ENCODE data around the gene STRIP2.
"Not testable (repeated sequence)": the region's sequence is repeated elsewhere in the genome, so short reads cannot be mapped to it uniquely, and the experiment has no call there.

STRIP2 gene

GRCh38 chr7:129456421-129456820 lies 22.2 kb downstream of the STRIP2 start:
- DNase-seq (ENCODE audit: low spot score) = no peak

- DNase-seq (ENCODE audit: low spot score) = no peak
Measured at GRCh38 chr7:129457101-129457500, 22.9 kb downstream of the STRIP2 start.

- DNase-seq (ENCODE audit: low spot score) = no peak
Measured at GRCh38 chr7:129458171-129458570, 23.9 kb downstream of the STRIP2 start.

GRCh38 chr7:129461809-129462208 lies 27.6 kb downstream of the STRIP2 start:
- DNase-seq (ENCODE audit: low spot score) = no peak

GRCh38 chr7:129462420-129462819 lies 28.2 kb downstream of the STRIP2 start:
- no peak for DNase-seq (ENCODE audit: low spot score)

- DNase-seq (ENCODE audit: low spot score) = no peak
Measured at GRCh38 chr7:129464194-129464593, 30.0 kb downstream of the STRIP2 start.

GRCh38 chr7:129465080-129465479 lies 30.8 kb downstream of the STRIP2 start:
- no peak for DNase-seq (ENCODE audit: low spot score)

- no peak for DNase-seq (ENCODE audit: low spot score)
Measured at GRCh38 chr7:129466796-129467195, 32.6 kb downstream of the STRIP2 start.

GRCh38 chr7:129468087-129468486 lies 33.9 kb downstream of the STRIP2 start:
- no peak for DNase-seq (ENCODE audit: low spot score)

- DNase-seq (ENCODE audit: low spot score) = no peak
Measured at GRCh38 chr7:129468547-129468946, 34.3 kb downstream of the STRIP2 start.

GRCh38 chr7:129469930-129470329 lies 35.7 kb downstream of the STRIP2 start:
- DNase-seq (ENCODE audit: low spot score) = no peak

- no peak for DNase-seq (ENCODE audit: low spot score)
Measured at GRCh38 chr7:129470411-129470810, 36.2 kb downstream of the STRIP2 start.

GRCh38 chr7:129471402-129471827 lies 37.2 kb downstream of the STRIP2 start:
- no peak for DNase-seq (ENCODE audit: low spot score)

- not testable (repeated sequence) for DNase-seq (ENCODE audit: low spot score)
Measured at GRCh38 chr7:129475931-129476330, 41.7 kb downstream of the STRIP2 start.

GRCh38 chr7:129476398-129476797 lies 42.2 kb downstream of the STRIP2 start:
- not testable (repeated sequence) for DNase-seq (ENCODE audit: low spot score)

- DNase-seq (ENCODE audit: low spot score) = no peak
Measured at GRCh38 chr7:129479831-129480230, 45.6 kb downstream of the STRIP2 start.

GRCh38 chr7:129480674-129481363 lies 46.6 kb downstream of the STRIP2 start:
- no peak for DNase-seq (ENCODE audit: low spot score)

- not testable (repeated sequence) for DNase-seq (ENCODE audit: low spot score)
Measured at GRCh38 chr7:129481376-129481775, 47.1 kb downstream of the STRIP2 start.

- DNase-seq (ENCODE audit: low spot score) = no peak
Measured at GRCh38 chr7:129482781-129483180, 48.5 kb downstream of the STRIP2 start.

- DNase-seq (ENCODE audit: low spot score) = no peak
Measured at GRCh38 chr7:129489491-129489890, 55.3 kb downstream of the STRIP2 start.

- no peak for DNase-seq (ENCODE audit: low spot score)
Measured at GRCh38 chr7:129492391-129492790, 58.2 kb downstream of the STRIP2 start.

- peak; percentile 78 for DNase-seq (ENCODE audit: low spot score)
Measured at GRCh38 chr7:129493555-129493954, 59.3 kb downstream of the STRIP2 start.

GRCh38 chr7:129494041-129494440 lies 59.8 kb downstream of the STRIP2 start:
- DNase-seq (ENCODE audit: low spot score) = peak; percentile 94

- DNase-seq (ENCODE audit: low spot score) = no peak
Measured at GRCh38 chr7:129495987-129496386, 61.8 kb downstream of the STRIP2 start.

All from NAMALWA (cell line).